ENCODE results near the gene SYT17.

DNA sequence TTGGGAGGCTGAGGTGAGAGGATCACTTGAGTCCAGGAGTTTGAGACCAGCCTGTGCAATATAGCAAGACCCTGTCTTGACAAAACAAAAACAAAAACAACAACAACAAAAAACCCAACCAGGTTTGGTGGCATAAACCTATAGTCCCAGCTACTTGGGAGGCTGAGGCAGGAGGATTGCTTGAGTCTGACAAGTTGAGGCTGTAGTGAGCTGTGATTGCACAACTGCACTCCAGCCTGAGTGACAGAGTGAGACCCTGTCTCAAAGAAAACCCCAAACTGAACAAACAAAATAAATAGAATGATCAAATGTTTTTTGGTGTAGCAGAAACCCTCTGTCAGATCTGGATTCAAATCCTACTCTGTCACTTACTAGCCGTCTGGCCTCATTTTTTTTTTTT is 16.0 kb upstream of the SYT17 start:
- TF ChIP-seq, protein P1, sequence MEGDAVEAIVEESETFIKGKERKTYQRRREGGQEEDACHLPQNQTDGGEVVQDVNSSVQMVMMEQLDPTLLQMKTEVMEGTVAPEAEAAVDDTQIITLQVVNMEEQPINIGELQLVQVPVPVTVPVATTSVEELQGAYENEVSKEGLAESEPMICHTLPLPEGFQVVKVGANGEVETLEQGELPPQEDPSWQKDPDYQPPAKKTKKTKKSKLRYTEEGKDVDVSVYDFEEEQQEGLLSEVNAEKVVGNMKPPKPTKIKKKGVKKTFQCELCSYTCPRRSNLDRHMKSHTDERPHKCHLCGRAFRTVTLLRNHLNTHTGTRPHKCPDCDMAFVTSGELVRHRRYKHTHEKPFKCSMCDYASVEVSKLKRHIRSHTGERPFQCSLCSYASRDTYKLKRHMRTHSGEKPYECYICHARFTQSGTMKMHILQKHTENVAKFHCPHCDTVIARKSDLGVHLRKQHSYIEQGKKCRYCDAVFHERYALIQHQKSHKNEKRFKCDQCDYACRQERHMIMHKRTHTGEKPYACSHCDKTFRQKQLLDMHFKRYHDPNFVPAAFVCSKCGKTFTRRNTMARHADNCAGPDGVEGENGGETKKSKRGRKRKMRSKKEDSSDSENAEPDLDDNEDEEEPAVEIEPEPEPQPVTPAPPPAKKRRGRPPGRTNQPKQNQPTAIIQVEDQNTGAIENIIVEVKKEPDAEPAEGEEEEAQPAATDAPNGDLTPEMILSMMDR (IDR thresholded peaks at IDR 0.05), result no peak
- TF ChIP-seq ZFX (IDR thresholded peaks at IDR 0.05; ENCODE audit: borderline replicate concordance), result no peak
